Measurements from ENCODE around the gene EHMT1.

The EHMT1 gene

DNA sequence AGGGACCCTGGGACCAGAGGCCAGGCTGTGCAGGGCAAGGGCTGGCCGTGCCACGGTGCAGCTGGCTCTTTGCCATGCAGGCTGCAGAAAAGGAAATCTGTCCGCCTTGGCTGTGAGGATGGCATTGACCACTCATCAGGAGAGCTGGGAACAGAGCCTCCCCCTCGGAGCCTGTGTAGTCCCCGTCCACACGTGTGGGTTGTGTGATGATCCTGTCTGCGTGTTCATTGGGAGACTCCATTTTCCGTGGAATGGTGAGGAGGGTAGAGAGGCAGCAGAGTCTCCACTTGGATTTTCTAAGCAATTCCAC, 47.7 kb downstream of the EHMT1 start:
- no peak for DNase-seq (ENCODE audit: low read depth)
- no peak overlapping the region for H3K4me3 ChIP-seq (ENCODE audit: low read depth, low read length)

DNA sequence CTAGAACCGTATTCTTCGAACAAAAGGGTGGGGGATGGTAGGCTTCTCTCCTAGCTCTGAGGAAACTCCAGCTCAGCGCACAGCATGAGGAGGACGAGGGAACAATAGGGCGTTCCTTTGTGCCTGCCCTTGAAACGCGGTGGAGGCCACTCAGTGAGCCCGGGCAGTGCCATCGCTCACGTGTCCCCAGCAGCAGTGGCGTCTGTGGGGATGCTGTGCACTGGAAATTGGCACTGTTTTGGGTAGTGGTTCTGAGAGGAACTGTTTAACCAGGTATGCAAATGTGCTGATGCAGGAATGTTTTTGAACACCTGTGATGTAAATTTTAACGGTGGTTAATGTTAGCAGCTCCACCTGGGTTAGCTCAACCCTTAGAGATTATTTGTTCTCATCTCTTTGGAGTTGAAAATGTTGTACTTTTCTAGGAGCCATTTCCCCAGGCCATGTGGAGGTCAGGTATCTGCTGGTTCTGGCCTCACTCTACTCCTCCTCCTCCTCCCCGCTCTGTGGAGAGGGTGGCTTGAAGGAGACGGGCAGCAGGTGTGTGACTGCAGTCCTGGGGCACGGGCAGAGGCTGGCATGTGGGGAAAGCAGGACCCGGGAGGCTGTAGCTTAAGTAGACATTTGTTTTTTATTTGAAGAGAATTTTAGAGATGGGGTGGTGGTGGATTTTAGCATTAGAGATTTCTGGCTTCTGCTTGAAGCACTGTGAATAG, 48.3 kb downstream of the EHMT1 start:
- DNase-seq (ENCODE audit: low read depth), result no peak
- no peak overlapping the region for H3K4me3 ChIP-seq (ENCODE audit: low read depth, low read length)

DNA sequence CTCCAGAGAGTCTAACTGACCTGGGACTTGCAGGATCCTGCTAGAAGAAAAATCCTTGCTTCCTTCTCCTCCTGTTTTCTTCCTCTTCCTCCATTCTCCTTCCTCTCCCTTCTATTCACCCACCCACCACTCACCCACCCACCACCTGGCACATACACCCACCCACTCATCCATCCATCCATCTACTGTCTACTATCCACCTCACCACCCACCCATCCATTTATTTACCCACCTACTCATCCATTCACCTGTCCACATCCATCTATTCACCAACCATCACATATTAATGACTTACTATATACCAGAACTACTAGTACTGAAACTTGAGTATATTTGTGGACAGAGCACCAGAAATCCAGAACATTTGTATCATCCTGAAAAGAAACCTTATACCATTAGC, 49.4 kb downstream of the EHMT1 start:
- H3K4me3 ChIP-seq (ENCODE audit: low read depth, low read length), result no peak overlapping the region
- no peak for DNase-seq (ENCODE audit: low read depth)

DNA sequence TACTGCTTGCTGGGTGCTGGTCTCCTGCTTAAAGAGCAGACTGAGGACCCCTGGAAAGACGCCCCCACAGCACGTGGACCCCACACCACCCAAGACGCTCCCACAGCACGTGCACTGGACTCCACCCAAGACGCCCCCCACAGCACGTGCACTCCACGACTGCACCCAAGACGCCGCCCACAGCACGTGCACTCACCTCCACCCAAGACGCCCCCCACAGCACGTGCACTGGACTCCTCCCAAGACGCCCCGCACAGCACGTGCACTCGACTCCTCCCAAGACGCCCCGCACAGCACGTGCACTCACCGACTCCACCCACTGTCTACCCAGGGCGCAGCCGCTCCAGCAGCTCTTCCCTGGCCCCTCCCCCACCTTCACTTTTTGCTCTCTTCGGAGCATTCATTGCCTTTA, 50.5 kb downstream of the EHMT1 start:
- no peak overlapping the region for H3K4me3 ChIP-seq (ENCODE audit: low read depth, low read length)
- no peak for DNase-seq (ENCODE audit: low read depth)

DNA sequence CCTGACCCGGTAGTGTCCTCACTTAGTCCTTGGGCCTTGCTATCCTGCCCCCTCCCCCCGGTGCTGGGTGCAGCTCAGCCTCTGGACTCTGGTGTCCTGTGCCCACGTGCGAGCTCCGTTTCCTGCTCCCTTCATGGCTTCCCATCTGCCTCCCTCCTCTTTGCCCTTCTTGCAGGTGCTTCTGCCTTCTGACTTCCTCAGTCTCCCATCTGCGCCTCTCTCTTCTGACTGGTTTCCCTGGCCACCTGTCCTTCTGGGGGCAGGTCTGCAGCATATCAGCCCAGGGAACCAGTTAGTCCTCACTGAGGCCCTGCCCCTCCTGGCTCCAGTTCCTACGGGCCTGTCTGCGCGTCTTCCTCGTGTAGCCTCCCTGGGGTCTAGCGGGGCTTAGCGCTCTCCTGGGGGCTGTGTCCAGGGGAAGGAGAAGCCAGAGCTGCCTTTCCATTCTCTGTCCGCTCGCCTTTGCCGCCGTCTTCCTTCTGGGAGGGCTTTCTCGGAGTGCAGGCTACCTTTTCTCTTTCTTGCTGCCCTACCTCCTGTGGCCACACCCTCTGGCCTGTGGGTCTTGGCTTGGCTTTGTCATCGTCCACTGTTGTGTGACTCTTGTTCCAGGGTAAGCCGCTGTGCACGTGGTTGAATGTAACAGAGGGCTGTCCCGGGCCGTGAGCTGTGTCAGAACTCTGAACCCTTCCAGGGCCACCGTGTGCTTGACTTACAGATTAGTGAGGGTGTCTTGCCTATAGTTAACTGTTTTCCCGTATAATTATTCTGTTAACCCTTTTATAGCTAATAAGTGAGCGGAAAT, 51.8 kb downstream of the EHMT1 start:
- no peak for DNase-seq (ENCODE audit: low read depth)
- H3K4me3 ChIP-seq (ENCODE audit: low read depth, low read length), result no peak overlapping the region

DNA sequence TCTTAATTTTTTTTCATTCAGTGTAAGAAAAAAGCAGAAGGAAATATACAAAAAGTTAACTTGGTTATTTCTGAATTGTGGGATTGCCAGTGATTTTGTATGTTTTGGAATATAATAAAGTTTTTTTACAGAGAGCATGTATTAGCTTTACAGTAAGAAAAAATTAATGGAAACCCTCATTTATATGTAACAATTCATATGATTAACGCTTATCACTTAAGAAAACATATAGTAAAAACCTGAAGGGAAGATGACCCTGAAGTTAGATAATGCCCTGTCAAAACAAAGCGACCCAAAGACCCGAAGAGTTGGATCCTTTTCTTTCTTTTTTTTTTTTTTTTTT, 52.4 kb downstream of the EHMT1 start:
- no peak for DNase-seq (ENCODE audit: low read depth)
- no peak overlapping the region for H3K4me3 ChIP-seq (ENCODE audit: low read depth, low read length)

DNA sequence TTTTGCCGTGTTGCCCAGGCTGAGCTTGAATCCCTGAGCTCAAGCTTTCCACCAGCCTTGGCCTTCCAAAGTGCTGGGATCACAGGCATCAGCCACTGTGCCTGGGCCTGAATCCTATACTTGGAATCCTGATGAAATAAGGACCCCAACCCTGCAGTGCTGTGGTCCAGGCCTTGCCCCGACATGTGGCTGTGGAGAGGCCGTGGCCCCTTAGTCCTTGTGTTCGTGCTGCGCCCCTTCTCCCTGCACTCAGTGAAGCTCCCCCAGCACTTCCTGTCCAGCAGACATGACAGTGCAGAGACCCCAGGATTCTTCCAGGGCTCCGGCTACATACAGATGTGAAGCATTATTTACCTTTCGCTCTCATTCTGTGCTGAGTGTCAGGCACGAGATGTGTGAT, 52.9 kb downstream of the EHMT1 start:
- no peak for DNase-seq (ENCODE audit: low read depth)
- no peak overlapping the region for H3K4me3 ChIP-seq (ENCODE audit: low read depth, low read length)

DNA sequence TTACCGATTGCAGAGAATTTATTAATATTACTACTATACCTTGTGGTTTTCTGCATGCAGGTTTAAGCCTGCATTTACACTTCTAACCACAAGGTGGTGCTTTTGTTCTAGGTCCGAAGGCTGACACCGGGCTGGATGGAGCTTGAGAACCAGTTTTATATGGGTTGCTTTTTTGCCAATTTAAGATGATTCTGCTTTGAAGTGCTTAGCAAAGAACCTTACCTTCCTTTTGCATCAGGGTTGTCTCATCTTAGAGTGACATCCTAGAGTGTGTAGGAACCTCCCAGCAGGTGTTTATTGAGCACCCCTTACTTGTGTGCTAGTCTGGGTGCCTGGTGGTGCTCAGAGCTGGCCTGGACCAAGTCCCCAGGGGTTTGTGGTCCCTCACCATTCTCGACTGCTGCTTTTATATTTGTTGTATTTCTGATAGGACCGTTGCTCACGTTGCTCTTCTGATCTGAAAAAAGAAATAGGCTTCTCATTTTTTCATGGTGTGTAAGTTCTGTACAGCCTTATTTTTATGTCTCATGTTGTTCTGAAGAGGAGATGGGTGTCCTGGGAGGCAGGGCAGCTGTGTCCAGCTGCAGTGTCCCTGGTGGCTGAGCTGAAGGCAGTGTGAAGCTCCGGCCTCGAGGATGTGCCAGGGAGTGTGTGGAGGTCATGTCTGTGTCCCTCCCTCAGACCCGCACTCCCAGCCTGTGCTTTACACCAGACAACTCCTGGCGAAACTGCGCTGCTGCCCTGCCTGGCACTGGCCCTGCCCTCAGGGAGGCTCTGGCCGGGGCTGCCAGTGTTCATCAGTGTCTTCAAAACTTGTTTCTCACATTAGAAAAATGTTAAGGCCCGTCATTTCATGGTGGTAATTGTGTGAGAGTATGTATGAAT, 54.3 kb downstream of the EHMT1 start:
- DNase-seq (ENCODE audit: low read depth), result peak; percentile 41
- no peak overlapping the region for H3K4me3 ChIP-seq (ENCODE audit: low read depth, low read length)

DNA sequence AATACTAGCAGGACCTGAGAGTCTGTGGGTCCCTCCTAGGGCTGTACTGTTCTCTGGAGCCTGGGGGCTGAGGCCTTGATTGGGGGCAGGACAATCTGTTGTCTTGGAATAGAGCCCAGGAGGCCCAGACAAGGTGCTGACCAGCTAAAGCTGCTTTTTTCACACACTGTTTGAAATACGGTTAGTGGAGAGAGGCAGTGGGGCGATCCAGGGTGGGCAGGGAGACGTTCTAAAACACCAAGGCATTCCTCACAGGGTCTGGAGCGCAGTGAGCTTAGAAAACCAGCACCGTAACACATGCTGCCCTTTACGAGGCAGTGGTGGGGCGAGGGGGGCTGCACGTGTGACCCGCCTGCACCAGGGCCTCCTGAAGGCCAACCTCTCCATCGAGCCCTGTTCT, 55.1 kb downstream of the EHMT1 start:
- no peak for DNase-seq (ENCODE audit: low read depth)
- H3K4me3 ChIP-seq (ENCODE audit: low read depth, low read length), result no peak overlapping the region

DNA sequence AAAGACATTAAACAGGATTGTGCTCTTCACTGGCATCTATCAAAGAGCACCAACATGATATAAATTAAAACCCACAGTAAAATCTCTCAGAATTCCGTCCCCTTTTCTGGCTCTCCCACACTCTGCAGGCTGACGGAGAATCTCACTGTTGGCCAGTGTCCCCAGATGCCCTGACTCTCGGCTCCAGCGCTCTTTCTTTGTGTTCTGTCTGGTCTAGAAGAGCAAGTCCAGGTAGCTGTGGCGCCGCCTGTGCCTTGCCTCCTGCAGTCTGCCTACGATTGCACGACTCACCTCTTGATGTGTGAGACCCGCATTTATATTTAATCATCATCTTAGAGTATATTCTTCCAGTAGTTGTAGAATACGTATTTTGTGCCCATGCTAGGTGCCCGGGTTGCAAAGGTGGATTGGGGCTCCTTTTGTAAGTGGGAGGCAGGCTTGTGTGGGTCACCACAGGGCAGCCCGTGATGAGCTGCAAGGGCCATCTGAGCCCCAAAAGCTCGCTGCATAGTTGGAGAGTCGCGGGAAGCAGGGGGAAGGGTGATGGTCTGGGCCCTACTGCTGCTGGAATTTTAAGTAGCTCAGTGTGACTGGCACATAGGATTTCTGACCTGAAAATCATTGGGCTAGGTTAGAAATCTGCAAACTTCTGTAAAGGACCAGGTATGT, 55.6 kb downstream of the EHMT1 start:
- no peak for DNase-seq (ENCODE audit: low read depth)
- H3K4me3 ChIP-seq (ENCODE audit: low read depth, low read length), result no peak overlapping the region

DNA sequence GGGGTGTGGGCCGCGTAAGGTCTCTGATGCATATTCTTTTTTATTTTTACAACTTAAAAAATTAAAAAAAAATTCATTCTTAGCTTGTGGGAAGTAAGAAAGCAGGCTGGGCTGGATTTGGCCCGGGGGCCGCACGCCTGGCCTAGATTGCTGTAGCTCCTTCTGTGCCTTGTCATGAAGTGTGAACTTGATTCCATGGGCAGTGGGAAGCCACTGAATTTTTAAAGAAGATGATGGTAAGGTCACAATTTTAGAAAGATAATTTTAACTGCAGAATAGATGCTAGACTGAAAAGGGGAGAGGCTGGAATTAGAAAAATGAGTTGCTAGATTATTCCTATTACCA, 56.1 kb downstream of the EHMT1 start:
- no peak for DNase-seq (ENCODE audit: low read depth)
- no peak overlapping the region for H3K4me3 ChIP-seq (ENCODE audit: low read depth, low read length)

DNA sequence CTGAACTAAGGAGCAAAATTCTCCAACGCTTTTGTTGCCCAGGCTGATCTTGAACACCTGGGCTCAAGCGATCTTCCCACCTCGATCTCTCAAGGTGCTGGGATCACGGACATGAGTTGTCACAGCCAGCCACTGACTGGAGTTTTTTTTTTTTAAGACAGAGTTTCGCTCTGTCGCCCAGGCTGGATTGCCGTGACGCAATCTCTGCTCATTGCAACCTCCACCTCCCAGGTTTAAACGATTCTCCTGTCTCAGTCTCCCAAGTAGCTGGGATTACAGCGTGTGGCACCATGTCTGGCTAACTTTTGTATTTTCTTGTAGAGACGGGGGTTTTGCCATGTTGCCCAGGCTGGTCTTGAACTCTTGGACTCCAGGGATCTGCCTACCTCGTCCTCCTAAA, 58.2 kb downstream of the EHMT1 start:
- H3K4me3 ChIP-seq (ENCODE audit: low read depth, low read length), result no peak overlapping the region
- no peak for DNase-seq (ENCODE audit: low read depth)

DNA sequence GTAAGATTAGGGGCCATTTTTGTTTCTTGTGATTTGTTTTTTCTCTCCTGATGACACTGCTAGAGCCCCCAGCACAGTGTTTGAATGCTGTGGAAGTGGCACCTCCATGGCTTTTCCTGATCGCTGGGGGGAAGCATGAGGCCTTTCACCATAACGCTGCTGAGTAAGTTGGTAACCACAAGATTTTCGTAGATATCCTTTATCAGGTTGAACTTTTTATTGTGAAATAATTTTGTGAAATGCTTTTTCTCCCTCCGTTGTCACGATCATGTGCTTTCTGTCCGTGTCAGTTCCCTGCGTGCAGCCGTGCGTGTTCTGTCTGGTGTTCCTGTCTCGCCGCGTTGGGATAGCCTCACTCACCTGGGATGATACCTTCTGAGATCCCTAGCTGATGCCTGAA, 59.4 kb downstream of the EHMT1 start:
- no peak overlapping the region for H3K4me3 ChIP-seq (ENCODE audit: low read depth, low read length)
- no peak for DNase-seq (ENCODE audit: low read depth)

DNA sequence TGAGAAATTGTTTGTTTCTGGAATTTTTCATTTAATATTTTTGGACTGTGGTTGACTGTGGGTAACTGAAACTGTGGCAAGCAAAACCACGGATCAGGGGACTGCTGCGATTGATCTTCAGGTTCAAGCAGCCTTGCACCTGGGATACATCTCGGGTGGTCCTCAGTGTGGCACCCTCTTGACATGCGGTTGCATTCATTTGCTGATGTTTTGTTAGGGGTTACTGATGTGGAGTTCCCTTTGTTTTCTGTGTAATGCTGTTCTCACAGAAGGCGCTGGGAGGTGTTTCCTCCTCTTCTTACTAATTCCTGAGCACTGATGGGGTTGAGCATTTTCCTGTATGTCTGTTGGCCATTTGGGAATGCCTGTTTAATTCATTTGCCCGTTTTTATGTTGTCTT, 60.4 kb downstream of the EHMT1 start:
- no peak for DNase-seq (ENCODE audit: low read depth)
- no peak overlapping the region for H3K4me3 ChIP-seq (ENCODE audit: low read depth, low read length)

DNA sequence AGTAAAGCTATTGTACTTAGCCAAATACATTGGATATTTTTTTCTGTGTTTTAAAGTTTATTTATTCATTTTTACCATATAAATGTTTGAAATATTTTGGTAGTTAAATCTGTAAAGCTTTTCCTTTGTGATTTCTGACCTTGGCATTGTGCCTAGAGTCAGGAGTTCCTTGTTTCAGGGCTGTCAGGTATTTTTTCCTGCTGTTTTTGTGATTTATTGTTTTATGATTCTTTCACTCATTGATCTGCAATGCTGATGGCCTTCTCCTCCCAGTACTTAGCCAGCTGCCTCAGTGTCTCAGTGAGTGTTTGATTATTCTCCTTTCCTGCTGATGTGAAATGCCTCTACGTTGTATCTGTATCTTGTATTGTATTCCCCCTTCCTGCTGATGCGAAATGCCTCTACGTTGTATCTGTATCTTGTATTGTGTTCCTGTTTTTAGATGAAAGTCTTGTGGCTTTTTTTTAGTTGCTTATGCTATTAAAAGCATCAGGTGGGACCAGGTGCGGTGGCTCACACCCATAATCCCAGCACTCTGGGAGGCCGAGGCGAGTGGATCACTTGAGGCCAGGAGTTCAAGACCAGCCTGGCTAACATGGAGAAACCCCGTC, 61.0 kb downstream of the EHMT1 start:
- no peak overlapping the region for H3K4me3 ChIP-seq (ENCODE audit: low read depth, low read length)
- DNase-seq (ENCODE audit: low read depth), result no peak

DNA sequence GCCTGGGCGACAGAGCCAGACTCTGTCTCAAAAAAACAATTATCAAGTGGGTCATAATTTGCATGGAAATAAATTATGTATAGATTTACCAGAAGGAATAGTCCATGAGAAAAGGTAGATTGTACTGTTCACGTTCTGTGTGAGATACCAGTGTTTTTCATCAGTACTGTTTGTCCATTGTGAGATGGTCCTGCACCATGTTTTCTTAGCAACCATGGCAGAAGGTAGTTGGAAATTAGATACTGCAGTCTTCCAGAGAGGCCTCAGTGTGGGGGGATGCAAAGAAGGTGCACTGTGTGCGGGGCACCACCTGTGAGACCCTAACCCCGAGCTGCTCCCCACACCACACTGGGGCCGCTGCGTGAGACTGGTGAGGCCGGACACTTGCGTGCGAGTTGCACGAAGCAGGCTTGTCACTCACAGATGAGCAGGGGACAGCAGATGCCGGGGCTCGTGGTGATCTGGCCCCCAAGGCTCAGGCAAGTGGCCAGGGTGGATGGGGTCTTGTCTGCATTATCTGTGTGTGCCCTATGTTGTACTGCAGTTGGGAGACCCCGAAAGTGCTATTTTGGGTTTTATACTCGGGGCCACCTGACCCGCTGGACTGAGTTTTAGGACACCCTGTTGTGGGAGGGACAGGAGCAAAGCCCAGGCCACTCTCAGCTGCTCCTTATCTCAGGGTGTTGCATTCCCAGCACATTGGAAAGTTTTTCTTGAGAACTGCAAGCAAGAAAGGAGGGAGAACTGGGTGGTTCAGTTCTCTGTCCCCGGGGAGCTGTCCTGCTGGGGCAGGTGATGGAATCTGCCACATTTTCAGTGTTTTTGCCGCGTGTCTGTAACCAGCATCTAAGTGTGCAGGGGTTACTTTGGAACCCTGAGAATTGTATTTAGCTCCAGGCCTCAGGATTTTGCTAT, 61.9 kb downstream of the EHMT1 start:
- no peak for DNase-seq (ENCODE audit: low read depth)
- no peak overlapping the region for H3K4me3 ChIP-seq (ENCODE audit: low read depth, low read length)

DNA sequence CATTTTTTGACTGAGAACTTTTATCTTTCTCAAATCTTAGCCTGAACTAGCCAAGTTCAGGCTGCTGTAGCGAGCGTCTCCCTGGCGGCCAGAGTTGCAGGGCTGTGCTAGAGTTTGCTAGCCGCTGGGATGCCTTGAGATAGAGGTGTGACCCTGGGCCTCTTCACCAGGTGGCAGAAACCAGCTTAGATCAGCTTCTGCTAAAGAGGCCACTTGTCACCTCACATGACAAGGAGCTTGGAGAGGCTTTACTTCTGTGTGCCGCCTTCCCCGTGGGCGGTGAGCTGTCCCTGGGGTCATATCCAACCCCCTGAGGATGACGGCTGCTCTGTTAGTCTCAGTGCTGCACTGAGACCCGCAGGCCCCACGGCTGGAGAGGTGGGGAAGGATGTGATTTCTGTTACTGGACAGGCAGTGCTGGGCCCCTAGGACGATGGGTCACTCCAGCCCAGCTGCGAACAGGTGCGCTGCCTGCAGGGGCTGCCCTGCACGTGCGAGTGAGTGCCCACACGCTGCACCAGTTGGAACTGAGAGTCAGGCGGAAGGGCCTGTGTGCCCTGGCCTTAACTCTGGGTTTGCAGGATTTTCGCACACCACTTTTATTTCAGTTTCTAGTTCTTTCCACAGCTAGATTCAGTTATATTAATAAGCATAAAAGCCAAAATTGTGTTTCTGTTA, 63.8 kb downstream of the EHMT1 start:
- no peak for DNase-seq (ENCODE audit: low read depth)
- no peak overlapping the region for H3K4me3 ChIP-seq (ENCODE audit: low read depth, low read length)

DNA sequence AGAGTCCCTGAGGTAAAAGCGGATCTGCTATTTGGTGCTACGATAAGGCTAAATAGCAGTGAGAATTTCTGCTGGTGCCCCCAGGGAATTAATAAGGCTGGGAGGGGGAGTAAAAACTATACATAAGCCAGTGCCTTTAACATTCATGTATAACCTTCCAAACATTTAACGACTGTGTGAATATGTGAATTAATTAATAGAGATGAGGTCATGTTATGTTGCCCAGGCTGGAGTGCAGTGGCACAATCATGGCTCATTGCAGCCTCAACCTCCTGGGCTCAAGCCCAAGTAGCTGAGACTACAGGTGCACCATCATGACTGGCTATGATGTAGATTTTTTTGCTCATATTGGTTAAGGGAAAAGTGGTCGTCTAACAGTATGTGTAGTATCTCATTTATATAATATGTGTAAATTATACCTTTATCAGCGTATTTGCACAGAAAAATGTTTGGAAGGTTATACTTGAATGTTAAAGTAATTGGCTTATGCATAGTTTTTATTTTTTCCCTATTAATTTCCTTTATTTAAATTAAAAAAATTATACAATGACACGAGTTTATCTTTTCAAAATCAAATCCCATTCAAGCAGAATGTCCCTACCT, 64.6 kb downstream of the EHMT1 start:
- DNase-seq (ENCODE audit: low read depth), result no peak
- no peak overlapping the region for H3K4me3 ChIP-seq (ENCODE audit: low read depth, low read length)

Data from skeletal muscle cell (primary cell).